ENCODE data around the gene IFIT2.

DNA sequence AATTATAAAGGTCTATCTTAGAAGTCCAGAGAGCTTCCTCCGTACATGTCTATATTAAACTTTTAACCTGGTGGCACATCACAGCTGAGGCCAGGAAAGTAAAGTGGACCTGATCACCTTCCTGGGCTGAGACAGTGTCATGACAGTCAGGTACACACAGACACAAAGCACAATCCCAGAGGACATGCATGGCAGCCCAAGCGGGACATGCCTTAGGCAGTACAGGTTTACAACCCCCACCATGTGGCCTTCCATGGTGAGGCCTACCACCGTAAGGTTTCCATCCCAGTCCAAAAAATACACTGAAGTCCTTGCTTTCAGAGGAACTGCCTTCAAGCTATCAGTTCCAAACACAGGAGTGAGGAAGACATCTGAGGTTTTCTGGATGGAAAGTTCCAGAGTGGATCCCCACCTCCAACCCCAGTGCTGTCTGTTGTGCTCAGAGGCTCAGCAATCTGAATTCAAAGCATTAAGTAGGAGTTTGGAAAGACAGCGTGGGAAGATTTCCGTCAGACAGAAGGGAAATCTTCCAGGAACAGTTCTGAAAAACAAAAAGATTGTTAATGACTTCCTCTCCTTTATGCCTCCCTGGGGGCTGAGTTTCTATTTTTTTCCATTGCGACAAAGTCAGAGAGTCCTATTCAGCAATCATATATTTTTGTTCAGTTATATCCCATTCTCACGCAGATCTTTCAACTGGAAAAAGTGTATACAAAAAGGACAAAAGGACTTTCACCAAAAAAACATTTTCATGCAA, 46.0 kb downstream of the IFIT2 start:
- TF ChIP-seq SIN3A (IDR thresholded peaks at IDR 0.05; ENCODE audit: borderline replicate concordance, insufficient read depth, low read depth, low read length): no peak
- TF ChIP-seq, protein P1, sequence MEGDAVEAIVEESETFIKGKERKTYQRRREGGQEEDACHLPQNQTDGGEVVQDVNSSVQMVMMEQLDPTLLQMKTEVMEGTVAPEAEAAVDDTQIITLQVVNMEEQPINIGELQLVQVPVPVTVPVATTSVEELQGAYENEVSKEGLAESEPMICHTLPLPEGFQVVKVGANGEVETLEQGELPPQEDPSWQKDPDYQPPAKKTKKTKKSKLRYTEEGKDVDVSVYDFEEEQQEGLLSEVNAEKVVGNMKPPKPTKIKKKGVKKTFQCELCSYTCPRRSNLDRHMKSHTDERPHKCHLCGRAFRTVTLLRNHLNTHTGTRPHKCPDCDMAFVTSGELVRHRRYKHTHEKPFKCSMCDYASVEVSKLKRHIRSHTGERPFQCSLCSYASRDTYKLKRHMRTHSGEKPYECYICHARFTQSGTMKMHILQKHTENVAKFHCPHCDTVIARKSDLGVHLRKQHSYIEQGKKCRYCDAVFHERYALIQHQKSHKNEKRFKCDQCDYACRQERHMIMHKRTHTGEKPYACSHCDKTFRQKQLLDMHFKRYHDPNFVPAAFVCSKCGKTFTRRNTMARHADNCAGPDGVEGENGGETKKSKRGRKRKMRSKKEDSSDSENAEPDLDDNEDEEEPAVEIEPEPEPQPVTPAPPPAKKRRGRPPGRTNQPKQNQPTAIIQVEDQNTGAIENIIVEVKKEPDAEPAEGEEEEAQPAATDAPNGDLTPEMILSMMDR (IDR thresholded peaks at IDR 0.05): no peak
